ENCODE results near the gene KCNAB1.

The KCNAB1 gene

DNA sequence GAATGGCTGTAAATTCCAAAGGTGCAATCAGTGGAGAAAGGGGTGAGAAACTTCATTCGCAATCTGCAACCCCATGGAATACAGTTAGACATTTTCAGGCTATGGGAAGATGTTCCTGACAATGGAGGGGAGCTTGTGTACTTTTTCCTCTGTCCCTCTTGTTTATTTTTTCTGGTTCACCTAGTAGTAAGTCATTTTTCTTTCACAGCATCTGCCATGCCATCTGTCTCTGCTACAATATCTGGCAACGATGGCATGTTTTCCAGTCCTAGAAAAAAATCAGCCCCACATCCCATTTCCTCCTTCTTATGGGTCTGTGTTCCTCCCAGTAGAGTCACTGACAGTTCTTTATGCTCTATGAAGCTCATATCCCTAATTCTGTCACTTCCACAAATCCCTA, 358.5 kb downstream of the KCNAB1 start:
- TF ChIP-seq, protein P1, sequence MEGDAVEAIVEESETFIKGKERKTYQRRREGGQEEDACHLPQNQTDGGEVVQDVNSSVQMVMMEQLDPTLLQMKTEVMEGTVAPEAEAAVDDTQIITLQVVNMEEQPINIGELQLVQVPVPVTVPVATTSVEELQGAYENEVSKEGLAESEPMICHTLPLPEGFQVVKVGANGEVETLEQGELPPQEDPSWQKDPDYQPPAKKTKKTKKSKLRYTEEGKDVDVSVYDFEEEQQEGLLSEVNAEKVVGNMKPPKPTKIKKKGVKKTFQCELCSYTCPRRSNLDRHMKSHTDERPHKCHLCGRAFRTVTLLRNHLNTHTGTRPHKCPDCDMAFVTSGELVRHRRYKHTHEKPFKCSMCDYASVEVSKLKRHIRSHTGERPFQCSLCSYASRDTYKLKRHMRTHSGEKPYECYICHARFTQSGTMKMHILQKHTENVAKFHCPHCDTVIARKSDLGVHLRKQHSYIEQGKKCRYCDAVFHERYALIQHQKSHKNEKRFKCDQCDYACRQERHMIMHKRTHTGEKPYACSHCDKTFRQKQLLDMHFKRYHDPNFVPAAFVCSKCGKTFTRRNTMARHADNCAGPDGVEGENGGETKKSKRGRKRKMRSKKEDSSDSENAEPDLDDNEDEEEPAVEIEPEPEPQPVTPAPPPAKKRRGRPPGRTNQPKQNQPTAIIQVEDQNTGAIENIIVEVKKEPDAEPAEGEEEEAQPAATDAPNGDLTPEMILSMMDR (conservative IDR thresholded peaks at IDR 0.05; ENCODE audit: low read depth), result no peak
- ChIA-PET POLR2A (ENCODE audit: low non-redundant PET) (no interaction called here), CTCF (interaction anchor here (0.6 kb wide), 1 partner anchor 28 kb away, joined by 3 read pairs; no protein-coding TSS in a partner anchor)
- H3K27ac ChIP-seq, result no peak overlapping the region
- no peak for DNase-seq (ENCODE audit: low spot score)

DNA sequence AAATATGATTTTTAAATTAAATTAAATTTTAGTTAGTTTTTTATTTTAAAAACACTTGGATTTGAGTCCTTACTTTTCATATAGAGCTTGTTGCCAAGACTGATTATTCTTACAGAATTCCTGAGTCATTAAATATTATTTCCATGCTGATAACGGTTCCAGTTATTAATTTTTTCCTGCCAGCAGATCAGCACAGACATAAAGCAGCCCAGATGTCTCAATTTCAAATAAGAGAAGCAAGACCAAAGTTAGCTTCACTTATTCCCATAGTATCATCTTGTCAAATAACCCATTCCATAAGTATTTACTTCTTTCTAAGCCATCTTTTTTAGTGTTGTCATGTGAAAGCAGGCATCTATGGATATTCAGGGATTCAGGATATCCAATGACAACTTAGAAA, 359.2 kb downstream of the KCNAB1 start:
- H3K27ac ChIP-seq, result no peak overlapping the region
- TF ChIP-seq, protein P1 (conservative IDR thresholded peaks at IDR 0.05; ENCODE audit: low read depth), result no peak
- no peak for DNase-seq (ENCODE audit: low spot score)
- ChIA-PET CTCF (no interaction called here), POLR2A (ENCODE audit: low non-redundant PET) (no interaction called here)

DNA sequence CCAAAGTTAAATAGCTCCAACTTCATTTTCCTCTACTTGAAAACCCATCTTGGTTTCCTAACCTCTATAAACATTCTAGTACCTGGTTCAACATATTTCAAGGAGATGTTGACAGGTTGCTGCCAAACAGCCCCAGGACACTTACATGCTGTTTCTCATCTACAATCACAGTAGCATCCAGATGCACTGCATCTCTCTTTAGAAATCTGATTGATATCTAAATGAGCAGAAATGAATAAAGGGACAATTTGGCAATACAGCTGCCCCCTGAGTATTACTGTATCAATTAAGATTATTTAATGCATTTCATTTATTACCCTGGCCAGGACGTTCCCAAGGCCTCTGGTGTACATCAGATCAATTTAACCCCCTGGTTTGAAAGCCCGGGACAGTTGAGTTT, 360.6 kb downstream of the KCNAB1 start:
- no peak overlapping the region for H3K27ac ChIP-seq
- ChIA-PET POLR2A (ENCODE audit: low non-redundant PET) (no interaction called here), CTCF (interaction anchor here (0.7 to 1.1 kb wide), 2 partner anchors 29 to 783 kb away, joined by 3 to 5 read pairs; no protein-coding TSS in a partner anchor)
- no peak for DNase-seq (ENCODE audit: low spot score)
- TF ChIP-seq, protein P1 (conservative IDR thresholded peaks at IDR 0.05; ENCODE audit: low read depth), result no peak

DNA sequence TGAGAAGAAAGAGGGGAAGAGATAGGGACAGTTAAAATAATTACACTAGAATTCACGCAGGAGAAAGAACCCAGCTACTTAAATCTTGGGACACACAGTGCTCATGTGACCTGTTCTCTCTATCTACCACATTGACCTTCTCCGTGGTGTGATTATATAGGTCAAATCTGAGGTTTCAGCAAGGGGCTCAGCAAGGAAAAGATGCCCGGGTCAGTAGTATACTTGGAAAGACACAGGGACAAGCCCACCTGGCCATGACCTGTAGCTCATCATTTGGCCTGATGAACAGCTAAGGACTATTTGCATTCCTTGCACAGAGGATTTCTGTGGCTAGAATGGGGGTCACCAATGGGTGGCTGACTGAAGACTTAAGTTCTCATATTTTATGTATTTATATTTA, 362.6 kb downstream of the KCNAB1 start:
- TF ChIP-seq, protein P1 (conservative IDR thresholded peaks at IDR 0.05; ENCODE audit: low read depth), result no peak
- no peak overlapping the region for H3K27ac ChIP-seq
- CTCF ChIA-PET, result no interaction called here
- POLR2A ChIA-PET (ENCODE audit: low non-redundant PET), result no interaction called here
- DNase-seq (ENCODE audit: low spot score), result no peak

DNA sequence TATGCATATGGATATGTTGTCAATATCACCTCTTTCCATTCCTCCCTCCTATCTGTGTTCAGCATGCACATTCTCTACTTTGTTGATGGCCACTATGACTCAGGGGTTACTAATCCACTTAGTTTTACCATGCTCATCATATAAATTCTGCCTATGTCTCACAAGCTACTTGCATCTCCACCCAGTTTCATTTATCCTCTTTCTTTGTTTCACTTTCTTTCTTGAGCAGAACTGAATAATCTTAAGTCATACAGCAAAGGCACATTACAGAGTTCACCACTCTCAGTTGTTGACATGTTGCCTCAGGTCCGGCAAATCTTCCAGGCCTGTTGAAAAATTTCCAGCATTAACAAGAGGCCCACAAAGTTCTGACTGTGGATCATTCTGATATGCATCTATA, 363.0 kb downstream of the KCNAB1 start:
- POLR2A ChIA-PET (ENCODE audit: low non-redundant PET), result no interaction called here
- CTCF ChIA-PET, result no interaction called here

DNA sequence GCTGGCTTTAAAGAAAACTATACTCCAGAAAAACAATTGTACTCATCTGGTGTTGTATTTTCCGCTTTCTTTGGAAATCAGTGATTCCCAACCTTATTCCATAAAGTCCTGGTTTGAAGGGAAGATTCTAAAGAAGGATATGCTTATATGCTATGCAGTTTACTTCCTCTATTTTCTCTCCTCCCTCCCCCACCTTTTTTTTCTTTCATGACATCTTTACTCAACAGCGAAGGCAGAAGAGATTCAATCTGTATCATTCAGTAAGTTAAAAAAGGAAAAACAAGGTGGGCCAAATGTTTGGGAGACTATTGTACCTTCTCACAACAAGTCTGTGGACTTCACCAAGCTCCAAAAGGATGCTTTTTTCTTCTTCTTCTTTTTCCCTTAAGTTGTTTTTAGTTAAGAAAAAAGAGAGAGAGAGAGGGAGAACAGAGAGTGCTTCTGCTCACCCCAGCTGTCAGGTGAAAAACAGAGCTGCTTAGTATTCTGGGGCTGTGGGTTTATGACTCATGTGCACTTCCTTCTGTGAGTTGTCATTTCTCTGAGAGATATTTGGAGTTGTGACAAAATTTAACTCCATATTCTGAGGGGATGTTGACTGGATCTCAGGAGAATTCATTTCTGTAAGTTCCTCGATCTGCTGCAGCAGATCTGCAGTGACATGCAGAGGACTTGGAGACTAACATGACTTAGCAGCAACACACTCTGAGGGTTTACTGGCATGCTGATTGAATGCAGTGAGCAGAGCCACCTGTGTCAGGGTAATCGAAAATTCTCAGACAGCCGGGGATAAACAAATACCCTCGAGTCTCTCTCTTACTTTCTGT, 363.8 kb downstream of the KCNAB1 start:
- POLR2A ChIA-PET (ENCODE audit: low non-redundant PET), result no interaction called here
- CTCF ChIA-PET, result no interaction called here
- H3K27ac ChIP-seq, result no peak overlapping the region
- TF ChIP-seq, protein P1 (conservative IDR thresholded peaks at IDR 0.05; ENCODE audit: low read depth), result no peak
- DNase-seq (ENCODE audit: low spot score), result peak; percentile 12

More for the DNA sequence above, 363.0 kb downstream of the KCNAB1 start:
- H3K27ac ChIP-seq, result no peak overlapping the region
- TF ChIP-seq, protein P1 (conservative IDR thresholded peaks at IDR 0.05; ENCODE audit: low read depth), result no peak
- DNase-seq (ENCODE audit: low spot score), result peak; percentile 75

Measured in RWPE1 (cell line).